Right renal cortex interstitium (tissue), 3 donors: Measurements from ENCODE around the gene MARCO. TPM values are rescaled to one million over a fixed set of nuclear protein-coding genes. Genes with fewer than 3 reads are reported as not detected.
"Not testable (repeated sequence)": the region's sequence is repeated elsewhere in the genome, so short reads cannot be mapped to it uniquely, and the experiment has no call there.

Source experiments
- DNase-seq, 3 donors: peaks; one replicate each; pipeline ENCODE4 v3.0.0-alpha.2; 2013; ENCODE audit warnings: low read depth in 3 of 3, low spot score in 2 of 3
- polyA plus RNA-seq, 3 donors: library from polyadenylated mRNA; unstranded; fragments of 120-200 nt; gene quantifications; one replicate each; pipeline ENCODE4 v1.2.1, GENCODE V29; 2013; ENCODE audit not compliant: insufficient read length in 3 of 3

The MARCO gene
- polyA plus RNA-seq, 3 donors = 0.08 TPM; not detected in 2

- no peak for DNase-seq
These were observed 16.5 kb upstream of the MARCO start for GRCh38 chr2:118925476-118925875.

GRCh38 chr2:118925981-118926380 is 16.0 kb upstream of the MARCO start:
- no peak for DNase-seq

- no peak for DNase-seq
These were observed 12.9 kb upstream of the MARCO start for GRCh38 chr2:118929059-118929458.

- DNase-seq = no peak
These were observed 9.0 kb upstream of the MARCO start for GRCh38 chr2:118932949-118933348.

- DNase-seq = no peak
These were observed 5.7 kb upstream of the MARCO start for GRCh38 chr2:118936306-118936705.

- DNase-seq = no peak
These were observed 5.1 kb upstream of the MARCO start for GRCh38 chr2:118936936-118937335.

- DNase-seq = no peak
These were observed 4.2 kb upstream of the MARCO start for GRCh38 chr2:118937817-118938216.

GRCh38 chr2:118939994-118940393 is 2.0 kb upstream of the MARCO start:
- DNase-seq = no peak

GRCh38 chr2:118940486-118941120 is 1.4 kb upstream of the MARCO start:
- no peak for DNase-seq

- no peak for DNase-seq
These were observed 1.3 kb downstream of the MARCO start for GRCh38 chr2:118943286-118943685.

GRCh38 chr2:118945881-118946280 is 3.9 kb downstream of the MARCO start:
- no peak for DNase-seq

GRCh38 chr2:118948266-118948665 is 6.3 kb downstream of the MARCO start:
- DNase-seq = not testable (repeated sequence)

GRCh38 chr2:118954297-118955060 is 12.5 kb downstream of the MARCO start:
- no peak for DNase-seq

- DNase-seq = no peak
These were observed 23.7 kb downstream of the MARCO start for GRCh38 chr2:118965737-118966136.

GRCh38 chr2:118967124-118967880 is 25.3 kb downstream of the MARCO start:
- DNase-seq = no peak

GRCh38 chr2:118968042-118968441 is 26.0 kb downstream of the MARCO start:
- DNase-seq = no peak

GRCh38 chr2:118968961-118969733 is 27.2 kb downstream of the MARCO start:
- DNase-seq = no peak

- no peak for DNase-seq
These were observed 27.9 kb downstream of the MARCO start for GRCh38 chr2:118969734-118970395.

GRCh38 chr2:118970396-118971135 is 28.6 kb downstream of the MARCO start:
- no peak for DNase-seq
